ENCODE data around the gene PJA2. TPM values are rescaled to one million over a fixed set of nuclear protein-coding genes. Genes with fewer than 3 reads are reported as not detected.
A peak's percentile ranks its signal among the peaks of the same experiment; 100 is the strongest.

Gene PJA2
- total and polyA plus RNA-seq, 9 of the 15 experiments (the other 6 are each of a cell fraction or from before 2014, with no cell fraction given): 25.1 to 82.1 (median 50.1) TPM

- TF ChIP-seq BCLAF1 (IDR thresholded peaks at IDR 0.05; ENCODE audit: borderline replicate concordance in 1 of 2, control insufficient read depth in 1 of 2, low read depth in 2 of 2, low read length in 1 of 2) (no peak), PRPF4 (IDR thresholded peaks at IDR 0.05; ENCODE audit: insufficient read depth, low read depth, low read length, poor library complexity, severe bottlenecking) (peak; percentile 3), ZBTB7A (IDR thresholded peaks at IDR 0.05; ENCODE audit: borderline replicate concordance, control insufficient read depth, low read depth, low read length) (peak; percentile 82), ZNF408 (CRISPR knock-in tag; IDR thresholded peaks at IDR 0.05; ENCODE audit: low read depth) (no peak), ZBTB49 (CRISPR knock-in tag; IDR thresholded peaks at IDR 0.05; ENCODE audit: borderline replicate concordance) (no peak), SRF (CRISPR knock-in tag; IDR thresholded peaks at IDR 0.05) (0 out of 4 replicates have a peak, but pooled peaks of 1 of the 2 experiments have one; percentile 61), ZBTB2 (IDR thresholded peaks at IDR 0.05) (no peak), BCOR (IDR thresholded peaks at IDR 0.05) (no peak), BRF2 (IDR thresholded peaks at IDR 0.05; ENCODE audit: borderline replicate concordance, insufficient read depth, insufficient read length) (no peak), ZNF668 (CRISPR knock-in tag; IDR thresholded peaks at IDR 0.05) (no peak), HMG20B (CRISPR knock-in tag; IDR thresholded peaks at IDR 0.05) (no peak), CXXC5 (CRISPR knock-in tag; IDR thresholded peaks at IDR 0.05) (peak; percentile 79), E2F4 (CRISPR knock-in tag; IDR thresholded peaks at IDR 0.05; ENCODE audit: low read depth) (no peak), FOXA1 (IDR thresholded peaks at IDR 0.05; ENCODE audit: borderline replicate concordance) (no peak), PKNOX1 (IDR thresholded peaks at IDR 0.05) (peak; percentile 98)
Observed at GRCh38 chr5:109409844-109410388, at the start of gene PJA2 (continued).
